Heart right ventricle (tissue), 16 donors: ENCODE data around the gene DHX32. TPM values are rescaled to one million over a fixed set of nuclear protein-coding genes. Genes with fewer than 3 reads are reported as not detected.

ENCODE experiments used
- ATAC-seq, 8 donors: fragments of 200-7000 bp; cut with Tn5 transposase; one replicate each; pipeline ENCODE4 v1.9.1; 2020; ENCODE audit warnings: mild to moderate bottlenecking in 8 of 8, moderate library complexity in 8 of 8, moderate number of reproducible peaks in 1 of 8
- DNase-seq, 2 donors: peaks; one replicate each; pipeline ENCODE4 v3.0.0-alpha.2; 2020
- H3K27ac ChIP-seq, 10 donors: fragments of 200-600 bp; sonication (generic) in 2 of 10; one replicate each; pipeline versions ENCODE4 v1.5.0 to v1.8.0; 2020 to 2022; ENCODE audit warnings: mild to moderate bottlenecking in 3 of 10
- H3K27me3 ChIP-seq, 7 donors: fragments of 200-600 bp; one replicate each; pipeline ENCODE4 v1.8.0; 2021 to 2022; ENCODE audit warnings: mild to moderate bottlenecking in 2 of 7
- H3K36me3 ChIP-seq, 9 donors: fragments of 200-600 bp; sonication (generic) in 1 of 9; one replicate each; pipeline versions ENCODE4 v1.5.0 to v1.8.0; 2020 to 2022; ENCODE audit warnings: mild to moderate bottlenecking in 2 of 9
- H3K4me1 ChIP-seq, 9 donors: fragments of 200-600 bp; sonication (generic) in 1 of 9; one replicate each; pipeline versions ENCODE4 v1.5.0 to v1.8.0; 2020 to 2022; ENCODE audit warnings: mild to moderate bottlenecking in 4 of 9
- H3K4me3 ChIP-seq, 10 donors: fragments of 200-600 bp; sonication (generic) in 2 of 10; one replicate each; pipeline versions ENCODE4 v1.5.0 to v1.8.0; 2020 to 2022; ENCODE audit warnings: mild to moderate bottlenecking in 7 of 10, moderate library complexity in 2 of 10
- H3K9me3 ChIP-seq, 11 donors: fragments of 200-600 bp in 10 of 11; sonication (generic) in 2 of 11; one replicate each; pipeline versions ENCODE4 v1.5.0 to v1.8.0; 2013 to 2022; ENCODE audit warnings: mild to moderate bottlenecking in 2 of 11, control low read depth in 1 of 11, moderate library complexity in 1 of 11
- WGBS, 2 donors: extraction: QIAGEN DNeasy Blood & Tissue Kit; methylation state at CpG; one replicate each; pipeline ENCODE4 v1.1.7; 2013; ENCODE audit warnings: inconsistent platforms in 1 of 2; 5-methylcytosine and 5-hydroxymethylcytosine counted together
- intact Hi-C, 10 donors: fragments of 100-400 bp; cut with DNase I; formaldehyde crosslinking; loops; one replicate each; pipeline versions ENCODE4 v1.11.1 to v1.14.2; 2022
- polyA plus RNA-seq, 2 donors: library from polyadenylated mRNA; stranded (reverse); fragments of 200-250 nt; gene quantifications; one replicate each; pipeline ENCODE4 v1.2.3, GENCODE V29; 2013
- total RNA-seq, 10 donors: library from RNA; stranded (reverse); fragmentation: NEBNext Ultra II Directional in 3 of 10; extraction: Animal tissue kit (Norgen Biotek cat#: 25700) in 3 of 10; gene quantifications; one replicate each; pipeline versions ENCODE4 v1.2.1 to v1.2.4, GENCODE V29; 2021 to 2023
- TF ChIP-seq, protein P1 (sequence below), 9 donors: fragments of 200-600 bp; sonication (generic) in 2 of 9; IDR thresholded peaks; one replicate each; pipeline versions ENCODE4 v1.5.0 to v1.8.0; 2021 to 2022; ENCODE audit warnings: antibody characterized with exemption in 9 of 9, mild to moderate bottlenecking in 5 of 9, moderate library complexity in 1 of 9
- donor health status: Arrhythmogenic right ventricular cardiomyopathy.
- donor health status: ischemic (EF 13 %, LVEDD 7.1; RV severe dilation, severe dysfunction).
- donor health status: healthy with polysubstance abuse.
- donor health status: DM: no; HTN: yes; CAD: no.
- donor health status: DM: no; HTN: no; CAD: no.
- donor health status: ischemic (EF 25% LVEDD 6.9; RV normal size, moderate dysfunction).
- donor health status: ischemic (EF 25% LVEDD 5.7; RV mildly dilated, moderate dysfunction).
- donor health status: healthy.
- donor health status: DM: yes; HTN: yes; CAD: no.
- donor health status: Ischemic cardiomyopathy.
- donor health status: ischemic (EF 35%, LVEDD 5.7; RV mildly dilated, moderate dysfunction).
- donor health status: nonischemic (EF 11% LVEDD 7.7; RV severe dilation, severe dysfunction).
- donor health status: DM: yes; HTN: yes; CAD: no.
- donor health status: PGD.
- donor health status: ischemic (EF 29% LVEDD 5.4; RV normal size, mild dysfunction).
- donor health status: nonischemic (EF 23%, LVEDD 6.1; RV moderate dilation, normal function).

DHX32 gene
- total and polyA plus RNA-seq, 12 donors = 15.8 to 81.7 (median 48.0) TPM

DNA sequence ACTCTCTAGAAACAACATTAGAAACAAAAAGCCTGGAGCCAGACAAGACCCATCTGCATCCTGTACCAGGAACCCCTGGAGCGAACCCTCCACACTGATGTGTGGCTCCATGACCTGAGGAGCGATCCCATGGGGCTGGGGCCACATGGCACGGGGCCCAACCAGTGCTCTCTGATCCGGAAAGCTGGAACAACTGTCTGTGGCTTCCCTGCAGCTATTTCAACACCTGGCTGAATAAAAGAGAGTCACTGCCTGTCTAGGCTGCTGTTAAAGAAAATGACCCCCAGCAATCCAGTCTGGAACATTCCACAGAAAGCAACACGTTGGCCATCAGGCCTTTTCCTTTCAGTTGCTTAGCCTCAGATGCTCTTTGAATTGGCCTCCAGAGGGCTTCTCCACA is 79.0 kb downstream of the DHX32 start:
- intact Hi-C loops = no loop called here
- H3K36me3 ChIP-seq = peaks cover 0 to 96% (median 16%) of the 10 kb centered on the region in 9 donors
- no peaks in the 10 kb centered on the region for H3K9me3 ChIP-seq
- DNase-seq = no peak
- no peak overlapping the region for H3K4me3 ChIP-seq
- WGBS, 2 donors = 79 to 87% methylated on average over 5 of the region's 5 CpGs
- TF ChIP-seq, protein P1, sequence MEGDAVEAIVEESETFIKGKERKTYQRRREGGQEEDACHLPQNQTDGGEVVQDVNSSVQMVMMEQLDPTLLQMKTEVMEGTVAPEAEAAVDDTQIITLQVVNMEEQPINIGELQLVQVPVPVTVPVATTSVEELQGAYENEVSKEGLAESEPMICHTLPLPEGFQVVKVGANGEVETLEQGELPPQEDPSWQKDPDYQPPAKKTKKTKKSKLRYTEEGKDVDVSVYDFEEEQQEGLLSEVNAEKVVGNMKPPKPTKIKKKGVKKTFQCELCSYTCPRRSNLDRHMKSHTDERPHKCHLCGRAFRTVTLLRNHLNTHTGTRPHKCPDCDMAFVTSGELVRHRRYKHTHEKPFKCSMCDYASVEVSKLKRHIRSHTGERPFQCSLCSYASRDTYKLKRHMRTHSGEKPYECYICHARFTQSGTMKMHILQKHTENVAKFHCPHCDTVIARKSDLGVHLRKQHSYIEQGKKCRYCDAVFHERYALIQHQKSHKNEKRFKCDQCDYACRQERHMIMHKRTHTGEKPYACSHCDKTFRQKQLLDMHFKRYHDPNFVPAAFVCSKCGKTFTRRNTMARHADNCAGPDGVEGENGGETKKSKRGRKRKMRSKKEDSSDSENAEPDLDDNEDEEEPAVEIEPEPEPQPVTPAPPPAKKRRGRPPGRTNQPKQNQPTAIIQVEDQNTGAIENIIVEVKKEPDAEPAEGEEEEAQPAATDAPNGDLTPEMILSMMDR (IDR thresholded peaks at IDR 0.05) = no peak
- ATAC-seq = peak in 1 of 8 donors; percentile 37
- H3K27me3 ChIP-seq = no peaks in the 10 kb centered on the region
- no peak overlapping the region for H3K27ac ChIP-seq
- peaks cover 0 to 9% (median 0%) of the 10 kb centered on the region in 9 donors for H3K4me1 ChIP-seq

DNA sequence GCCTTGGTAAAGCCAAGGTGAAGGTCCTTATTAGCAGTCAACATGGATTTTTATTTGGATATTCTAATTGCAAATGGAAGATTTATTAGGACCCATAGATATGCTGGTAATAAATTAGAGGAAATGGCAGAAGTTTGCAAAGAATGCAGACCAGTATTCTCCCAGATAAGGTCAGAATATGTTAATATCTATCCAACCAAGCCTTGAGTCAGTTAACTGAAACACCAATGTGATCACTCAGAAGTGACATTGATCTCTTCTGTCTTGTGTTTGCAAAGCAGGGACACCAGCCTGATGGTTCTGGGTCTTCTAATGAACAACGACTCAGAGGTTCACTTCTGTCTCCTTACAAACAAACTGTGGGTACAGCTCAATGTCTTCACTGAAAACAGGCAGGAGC is 79.5 kb downstream of the DHX32 start:
- intact Hi-C loops = no loop called here
- Histone ChIP-seq H3K27ac (no peak overlapping the region), H3K36me3 (peaks cover 0 to 96% (median 15%) of the 10 kb centered on the region in 9 donors), H3K4me3 (no peak overlapping the region), H3K27me3 (no peaks in the 10 kb centered on the region), H3K4me1 (peaks cover 0 to 7% (median 0%) of the 10 kb centered on the region in 9 donors), H3K9me3 (no peaks in the 10 kb centered on the region)
- no peak for ATAC-seq
- 94 to 100% methylated on average over 1 of the region's 1 CpG for WGBS, 2 donors
- TF ChIP-seq, protein P1 (IDR thresholded peaks at IDR 0.05) = no peak
- no peak for DNase-seq

DNA sequence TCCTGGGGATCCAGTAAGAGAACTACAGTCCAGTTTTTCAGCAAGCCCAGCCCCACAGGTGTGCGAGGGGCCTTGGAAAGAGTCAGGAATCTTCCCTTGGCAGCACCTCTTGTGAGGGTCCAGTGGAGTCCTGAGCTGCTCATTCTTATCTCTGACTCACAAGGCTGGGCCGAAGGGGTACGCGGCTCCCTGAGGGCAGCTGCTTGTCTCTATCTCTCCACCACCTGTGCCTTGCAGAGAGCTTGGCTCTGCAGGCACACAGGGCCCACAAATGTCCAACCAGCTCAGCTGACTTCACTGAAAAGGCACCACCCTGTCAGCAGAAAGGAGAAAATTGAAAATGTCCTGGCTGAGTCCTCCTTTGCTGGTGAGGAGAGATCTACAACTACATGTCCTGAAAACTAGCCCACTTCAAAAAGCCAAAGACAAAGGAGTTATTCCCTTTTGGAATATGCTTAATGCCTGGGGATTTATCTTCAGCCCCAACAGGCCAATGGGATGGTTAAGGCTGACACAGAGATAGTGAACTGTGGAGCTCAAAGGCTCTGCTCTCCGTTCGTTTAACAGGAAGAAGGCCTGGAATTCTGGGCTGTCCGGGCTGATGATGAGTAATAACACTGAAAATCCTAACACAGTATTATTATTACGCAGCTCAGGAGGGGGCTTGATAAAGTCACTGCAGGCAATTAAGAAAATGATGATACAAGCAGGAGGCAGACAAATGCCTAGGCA is 81.5 kb downstream of the DHX32 start:
- 83 to 88% methylated on average over 8 of the region's 8 CpGs for WGBS, 2 donors
- intact Hi-C loops = loop anchor here in 1 of 10 donors (5.0 kb wide), 1 partner anchor 917 kb away; no protein-coding TSS in a partner anchor
- ATAC-seq (no peak), DNase-seq (no peak)
- H3K9me3 ChIP-seq = no peaks in the 10 kb centered on the region
- H3K36me3 ChIP-seq = peaks cover 0 to 93% (median 6%) of the 10 kb centered on the region in 9 donors
- no peak overlapping the region for H3K4me3 ChIP-seq
- TF ChIP-seq, protein P1 (IDR thresholded peaks at IDR 0.05) = no peak
- peaks cover 0 to 17% (median 0%) of the 10 kb centered on the region in 9 donors for H3K4me1 ChIP-seq
- H3K27me3 ChIP-seq = no peaks in the 10 kb centered on the region
- no peak overlapping the region for H3K27ac ChIP-seq

DNA sequence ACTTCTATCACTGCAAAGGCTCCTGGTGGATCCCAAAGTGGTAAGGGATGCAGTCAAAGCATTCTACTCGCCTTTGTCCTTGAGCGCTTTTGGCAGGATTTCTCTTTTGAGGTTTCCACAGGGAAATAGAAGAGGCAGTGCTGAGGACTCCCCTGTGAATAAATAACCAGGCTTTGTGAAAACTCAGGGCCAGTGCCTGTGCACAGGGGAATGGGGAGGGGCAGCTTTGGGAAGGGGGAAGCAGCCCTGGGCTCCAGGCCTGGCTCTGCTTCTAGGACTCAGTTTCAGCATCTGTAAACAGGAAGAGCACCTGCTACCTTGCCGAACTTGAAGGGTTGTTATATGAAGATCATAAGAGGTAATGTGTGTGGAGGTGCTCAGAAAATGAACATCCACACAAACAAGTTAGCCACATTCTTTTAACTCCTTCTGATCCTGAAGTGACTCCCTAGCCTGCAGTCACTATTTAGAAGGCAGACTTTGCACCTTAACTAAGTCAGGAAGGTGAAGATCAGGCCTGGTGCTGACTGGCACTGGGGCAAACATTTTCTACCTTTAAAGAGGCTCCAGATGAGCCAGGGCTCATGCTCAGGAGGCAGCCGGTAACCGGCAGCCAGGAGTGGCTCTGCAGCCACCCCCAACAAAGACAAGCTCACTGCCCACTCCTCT is 83.0 kb downstream of the DHX32 start:
- TF ChIP-seq, protein P1 (IDR thresholded peaks at IDR 0.05) = no peak
- H3K27ac ChIP-seq = no peak overlapping the region
- DNase-seq (no peak), ATAC-seq (no peak)
- intact Hi-C loops = loop anchor here in 1 of 10 donors (5.0 kb wide), 1 partner anchor 916 kb away; no protein-coding TSS in a partner anchor
- H3K4me1 ChIP-seq = peaks cover 0 to 17% (median 0%) of the 10 kb centered on the region in 9 donors
- WGBS, 2 donors = 53 to 59% methylated on average over 5 of the region's 5 CpGs
- no peaks in the 10 kb centered on the region for H3K27me3 ChIP-seq
- no peak overlapping the region for H3K4me3 ChIP-seq
- H3K9me3 ChIP-seq = no peaks in the 10 kb centered on the region
- peaks cover 0 to 94% (median 8%) of the 10 kb centered on the region in 9 donors for H3K36me3 ChIP-seq
